Ectodermal cell (in vitro differentiated cells): ENCODE data around the gene ITPR2.

Experiments
- H3K27ac ChIP-seq: 2 replicates; pipeline ENCODE4 v1.7.0; 2013; ENCODE audit warnings: mild to moderate bottlenecking, low read depth, low read length; ENCODE audit not compliant: insufficient read depth, poor library complexity, severe bottlenecking
- H3K27me3 ChIP-seq: 2 replicates; pipeline ENCODE4 v1.7.0; 2013; ENCODE audit warnings: mild to moderate bottlenecking, low read length; ENCODE audit not compliant: insufficient read depth, control insufficient read depth, poor library complexity, severe bottlenecking
- H3K36me3 ChIP-seq: one replicate; pipeline ENCODE4 v1.7.0; 2013; ENCODE audit warnings: low read length; ENCODE audit not compliant: control insufficient read depth, insufficient read depth
- H3K4me1 ChIP-seq: one replicate; pipeline ENCODE4 v1.7.0; 2013; ENCODE audit warnings: low read length; ENCODE audit not compliant: control insufficient read depth, insufficient read depth
- H3K4me3 ChIP-seq: 2 replicates; pipeline ENCODE4 v1.7.0; 2013; ENCODE audit warnings: low read depth, low read length, control low read depth; ENCODE audit not compliant: insufficient read depth
- H3K9me3 ChIP-seq: 2 replicates; pipeline ENCODE4 v1.7.0; 2013; ENCODE audit warnings: mild to moderate bottlenecking, low read length, moderate library complexity; ENCODE audit not compliant: control insufficient read depth
- WGBS, 2 experiments: methylation state at CpG; one replicate each; pipeline ENCODE4 v1.1.7; 2013; ENCODE audit warnings: missing lambda C conversion rate in 2 of 2; 5-methylcytosine and 5-hydroxymethylcytosine counted together

Gene ITPR2

DNA sequence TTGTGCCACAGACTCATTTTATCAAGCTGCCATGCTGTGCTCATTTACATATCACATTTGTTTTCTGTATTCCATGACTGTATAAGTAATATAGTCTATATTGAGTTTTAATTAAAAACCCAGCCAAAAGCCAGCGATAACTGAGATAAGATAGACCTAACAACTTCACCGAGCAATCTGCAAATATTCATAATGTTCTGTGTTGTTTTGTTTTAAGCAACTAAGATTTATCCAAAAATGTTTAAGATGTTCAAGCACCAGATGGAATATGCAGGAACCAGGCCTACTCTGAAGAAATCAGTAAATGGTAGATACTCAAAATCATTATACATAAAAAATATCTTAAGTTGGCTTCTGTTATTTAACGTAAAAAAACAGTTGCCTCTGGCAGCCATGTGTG, 295.3 kb downstream of the ITPR2 start:
- H3K27me3 ChIP-seq: no peaks in the 10 kb centered on the region
- WGBS, 2 experiments: 93 to 94% methylated on average over 2 to 3 of the region's 3 CpGs
- H3K36me3 ChIP-seq: no peaks in the 10 kb centered on the region
- H3K4me1 ChIP-seq: no peaks in the 10 kb centered on the region
- H3K27ac ChIP-seq: no peak overlapping the region
- H3K4me3 ChIP-seq: no peak overlapping the region
- no peaks in the 10 kb centered on the region for H3K9me3 ChIP-seq

GRCh38 chr12:26537126-26537525, 295.9 kb downstream of the ITPR2 start:
- Histone ChIP-seq H3K4me1 (no peaks in the 10 kb centered on the region), H3K4me3 (no peak overlapping the region), H3K36me3 (no peaks in the 10 kb centered on the region), H3K27ac (no peak overlapping the region), H3K27me3 (no peaks in the 10 kb centered on the region), H3K9me3 (no peaks in the 10 kb centered on the region)
- 92 to 96% methylated on average over 2 of the region's 2 CpGs for WGBS, 2 experiments

GRCh38 chr12:26535826-26536225, 297.2 kb downstream of the ITPR2 start:
- no peaks in the 10 kb centered on the region for H3K9me3 ChIP-seq
- no peak overlapping the region for H3K4me3 ChIP-seq
- no peaks in the 10 kb centered on the region for H3K27me3 ChIP-seq
- H3K4me1 ChIP-seq: no peaks in the 10 kb centered on the region
- 91 to 95% methylated on average over 4 of the region's 4 CpGs for WGBS, 2 experiments
- H3K27ac ChIP-seq: no peak overlapping the region
- H3K36me3 ChIP-seq: no peaks in the 10 kb centered on the region

- Histone ChIP-seq H3K4me3 (no peak overlapping the region), H3K4me1 (no peaks in the 10 kb centered on the region), H3K27me3 (no peaks in the 10 kb centered on the region), H3K27ac (no peak overlapping the region), H3K36me3 (no peaks in the 10 kb centered on the region), H3K9me3 (no peaks in the 10 kb centered on the region)
- 90 to 93% methylated on average over 2 of the region's 3 CpGs for WGBS, 2 experiments
These were observed 298.9 kb downstream of the ITPR2 start for GRCh38 chr12:26534071-26534470.

DNA sequence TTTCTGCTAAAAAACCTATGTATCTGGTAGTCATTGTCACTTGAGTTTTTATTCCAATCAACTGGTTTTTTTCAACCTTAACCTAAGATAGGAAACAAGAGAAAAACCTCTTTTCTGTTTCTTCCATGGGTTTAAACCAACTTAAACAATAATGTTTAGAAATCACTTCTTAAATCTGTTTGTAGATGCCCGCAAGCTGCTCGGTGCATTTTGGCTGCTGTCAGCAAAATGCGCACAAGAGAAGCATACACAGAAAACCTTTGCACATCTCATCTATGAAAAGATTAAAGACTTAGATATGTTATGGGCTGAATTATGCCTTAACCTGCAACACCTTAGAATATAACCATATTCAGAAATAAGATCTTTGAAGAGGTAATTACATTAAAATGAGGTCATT, 299.8 kb downstream of the ITPR2 start:
- no peaks in the 10 kb centered on the region for H3K9me3 ChIP-seq
- no peaks in the 10 kb centered on the region for H3K36me3 ChIP-seq
- whole genome bisulfite sequencing, 2 experiments: 90 to 98% methylated on average over 2 to 3 of the region's 3 CpGs
- H3K4me3 ChIP-seq: no peak overlapping the region
- H3K4me1 ChIP-seq: no peaks in the 10 kb centered on the region
- no peaks in the 10 kb centered on the region for H3K27me3 ChIP-seq
- no peak overlapping the region for H3K27ac ChIP-seq

GRCh38 chr12:26530461-26530860, 302.5 kb downstream of the ITPR2 start:
- Histone ChIP-seq H3K9me3 (no peaks in the 10 kb centered on the region), H3K4me1 (no peaks in the 10 kb centered on the region), H3K36me3 (no peaks in the 10 kb centered on the region), H3K27ac (no peak overlapping the region), H3K4me3 (no peak overlapping the region), H3K27me3 (no peaks in the 10 kb centered on the region)
- WGBS, 2 experiments: 83% methylated on average over 1 of the region's 1 CpG; no CpG with 5 or more reads in 1 of the 2 experiments

- 89 to 92% methylated on average over 1 of the region's 1 CpG for WGBS, 2 experiments
- Histone ChIP-seq H3K27ac (no peak overlapping the region), H3K4me3 (no peak overlapping the region), H3K9me3 (no peaks in the 10 kb centered on the region), H3K4me1 (no peaks in the 10 kb centered on the region), H3K27me3 (no peaks in the 10 kb centered on the region), H3K36me3 (no peaks in the 10 kb centered on the region)
These were observed 304.1 kb downstream of the ITPR2 start for GRCh38 chr12:26528943-26529342.

DNA sequence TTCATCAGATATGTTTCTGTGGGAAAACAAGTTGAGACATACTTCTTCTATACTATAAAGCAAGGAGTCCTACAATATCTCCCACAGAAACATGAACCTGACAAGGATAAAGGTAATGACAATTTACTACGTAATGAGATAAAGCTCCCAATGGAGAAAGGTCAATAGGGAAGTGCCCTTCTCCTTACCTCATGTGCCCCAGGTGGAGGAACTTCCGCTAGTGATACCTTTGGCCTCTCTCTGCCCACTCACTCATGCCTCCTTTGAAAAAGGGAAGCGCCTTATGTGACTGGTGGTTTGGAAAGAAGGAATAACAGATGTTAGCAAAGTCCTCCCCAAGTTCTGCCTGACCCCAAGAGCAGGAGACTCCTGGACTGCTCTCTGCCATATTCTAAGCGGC, 305.3 kb downstream of the ITPR2 start:
- Histone ChIP-seq H3K36me3 (no peaks in the 10 kb centered on the region), H3K4me3 (no peak overlapping the region), H3K27ac (no peak overlapping the region), H3K4me1 (no peaks in the 10 kb centered on the region), H3K9me3 (no peaks in the 10 kb centered on the region), H3K27me3 (no peaks in the 10 kb centered on the region)
- WGBS, 2 experiments: 92 to 96% methylated on average over 3 to 4 of the region's 4 CpGs

DNA sequence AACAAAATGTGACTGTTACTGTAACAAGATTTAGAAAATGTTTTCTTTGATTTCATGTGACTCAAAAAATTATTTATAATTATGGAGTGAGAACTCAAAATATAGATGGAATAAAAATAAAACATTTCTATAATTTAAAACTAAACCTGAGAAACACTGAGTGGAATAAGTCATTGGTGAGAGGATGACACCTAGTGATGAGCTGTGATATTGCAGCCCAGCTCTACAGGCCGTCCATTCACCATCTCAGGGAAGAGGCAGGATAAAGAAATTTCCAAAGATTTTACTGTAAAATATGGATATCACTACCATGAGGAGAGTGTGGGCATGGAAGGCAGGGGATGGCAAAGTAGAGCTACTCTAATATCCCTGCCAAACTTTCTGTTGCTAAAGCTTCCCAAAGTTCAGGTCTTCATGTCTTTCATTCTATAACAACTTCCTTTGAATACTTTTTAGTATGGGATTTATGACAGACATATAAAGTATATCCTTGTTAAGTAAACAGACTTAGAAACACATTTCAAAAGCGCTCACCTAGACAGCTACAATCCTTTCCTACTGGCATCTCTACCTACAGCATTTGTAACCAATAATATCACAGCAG, 308.0 kb downstream of the ITPR2 start:
- Histone ChIP-seq H3K36me3 (no peaks in the 10 kb centered on the region), H3K27ac (no peak overlapping the region), H3K9me3 (no peaks in the 10 kb centered on the region), H3K4me3 (no peak overlapping the region), H3K4me1 (no peaks in the 10 kb centered on the region), H3K27me3 (no peaks in the 10 kb centered on the region)
- WGBS, 2 experiments: 82 to 95% methylated on average over 2 of the region's 2 CpGs

DNA sequence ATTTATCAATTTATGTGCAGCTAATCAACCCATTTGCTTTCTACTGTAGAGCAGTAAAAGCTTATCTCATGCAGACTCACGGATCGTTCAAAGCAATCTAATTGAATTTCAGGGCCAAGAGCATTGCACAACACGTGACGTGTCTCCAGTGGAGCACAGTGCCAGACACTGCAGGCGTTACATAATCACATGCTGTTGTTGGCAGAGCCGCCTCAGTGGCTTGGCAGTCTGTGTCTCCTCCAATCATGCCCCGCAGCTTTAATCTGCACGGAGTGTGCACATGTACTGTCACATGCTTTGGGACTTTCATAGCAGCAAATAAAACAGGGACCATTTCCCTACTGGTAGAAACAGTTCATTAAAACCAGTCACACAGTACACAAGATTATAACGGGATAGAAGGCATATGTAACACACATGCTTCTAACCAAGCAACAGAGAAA, 309.3 kb downstream of the ITPR2 start:
- H3K27me3 ChIP-seq: no peaks in the 10 kb centered on the region
- 96 to 97% methylated on average over 9 of the region's 9 CpGs for WGBS, 2 experiments
- H3K4me3 ChIP-seq: no peak overlapping the region

GRCh38 chr12:26520869-26521268, 312.1 kb downstream of the ITPR2 start:
- H3K27ac ChIP-seq: no peak overlapping the region
- no peaks in the 10 kb centered on the region for H3K36me3 ChIP-seq
- H3K4me1 ChIP-seq: no peaks in the 10 kb centered on the region
- H3K9me3 ChIP-seq: no peaks in the 10 kb centered on the region
- H3K4me3 ChIP-seq: no peak overlapping the region
- no peaks in the 10 kb centered on the region for H3K27me3 ChIP-seq

More for the DNA sequence above, 309.3 kb downstream of the ITPR2 start:
- Histone ChIP-seq H3K4me1 (no peaks in the 10 kb centered on the region), H3K27ac (no peak overlapping the region), H3K36me3 (no peaks in the 10 kb centered on the region), H3K9me3 (no peaks in the 10 kb centered on the region)
